Epithelial cell of esophagus (primary cell): ENCODE results near the gene CDC20.
A peak's percentile ranks its signal among the peaks of the same experiment; 100 is the strongest.

Experiments used
- DNase-seq: peaks from one replicate; pipeline ENCODE4 v3.0.0; 2010; ENCODE audit warnings: low read depth
- H3K4me3 ChIP-seq: 2 replicates; pipeline ENCODE4 v1.5.1; 2011; ENCODE audit warnings: mild to moderate bottlenecking, low read length, control low read depth
- TF ChIP-seq, protein P1 (sequence below): IDR thresholded peaks from 2 replicates; pipeline ENCODE4 v1.5.1; 2011; ENCODE audit warnings: low read depth, mild to moderate bottlenecking, low read length, control low read depth, inconsistent platforms; ENCODE audit not compliant: insufficient read depth; ENCODE audit errors: missing control alignments

CDC20 gene

DNA sequence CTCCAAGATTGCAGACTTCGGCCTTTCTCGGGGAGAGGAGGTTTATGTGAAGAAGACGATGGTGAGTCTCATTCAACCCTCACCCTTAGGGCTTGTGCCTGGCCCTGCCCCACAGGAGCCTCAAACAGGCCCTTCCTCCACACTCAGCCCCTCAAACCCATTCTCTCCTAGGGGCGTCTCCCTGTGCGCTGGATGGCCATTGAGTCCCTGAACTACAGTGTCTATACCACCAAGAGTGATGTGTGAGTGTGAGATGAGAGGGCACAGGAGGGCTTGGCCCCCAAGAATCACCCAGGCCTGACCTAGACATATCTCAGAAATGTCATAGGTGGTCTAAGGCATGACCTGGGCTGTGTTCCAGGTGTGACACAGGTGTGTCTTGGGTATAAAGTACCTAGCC is 39.5 kb upstream of the CDC20 start:
- TF ChIP-seq, protein P1, sequence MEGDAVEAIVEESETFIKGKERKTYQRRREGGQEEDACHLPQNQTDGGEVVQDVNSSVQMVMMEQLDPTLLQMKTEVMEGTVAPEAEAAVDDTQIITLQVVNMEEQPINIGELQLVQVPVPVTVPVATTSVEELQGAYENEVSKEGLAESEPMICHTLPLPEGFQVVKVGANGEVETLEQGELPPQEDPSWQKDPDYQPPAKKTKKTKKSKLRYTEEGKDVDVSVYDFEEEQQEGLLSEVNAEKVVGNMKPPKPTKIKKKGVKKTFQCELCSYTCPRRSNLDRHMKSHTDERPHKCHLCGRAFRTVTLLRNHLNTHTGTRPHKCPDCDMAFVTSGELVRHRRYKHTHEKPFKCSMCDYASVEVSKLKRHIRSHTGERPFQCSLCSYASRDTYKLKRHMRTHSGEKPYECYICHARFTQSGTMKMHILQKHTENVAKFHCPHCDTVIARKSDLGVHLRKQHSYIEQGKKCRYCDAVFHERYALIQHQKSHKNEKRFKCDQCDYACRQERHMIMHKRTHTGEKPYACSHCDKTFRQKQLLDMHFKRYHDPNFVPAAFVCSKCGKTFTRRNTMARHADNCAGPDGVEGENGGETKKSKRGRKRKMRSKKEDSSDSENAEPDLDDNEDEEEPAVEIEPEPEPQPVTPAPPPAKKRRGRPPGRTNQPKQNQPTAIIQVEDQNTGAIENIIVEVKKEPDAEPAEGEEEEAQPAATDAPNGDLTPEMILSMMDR = no peak
- no peak overlapping the region for H3K4me3 ChIP-seq
- DNase-seq = no peak

DNA sequence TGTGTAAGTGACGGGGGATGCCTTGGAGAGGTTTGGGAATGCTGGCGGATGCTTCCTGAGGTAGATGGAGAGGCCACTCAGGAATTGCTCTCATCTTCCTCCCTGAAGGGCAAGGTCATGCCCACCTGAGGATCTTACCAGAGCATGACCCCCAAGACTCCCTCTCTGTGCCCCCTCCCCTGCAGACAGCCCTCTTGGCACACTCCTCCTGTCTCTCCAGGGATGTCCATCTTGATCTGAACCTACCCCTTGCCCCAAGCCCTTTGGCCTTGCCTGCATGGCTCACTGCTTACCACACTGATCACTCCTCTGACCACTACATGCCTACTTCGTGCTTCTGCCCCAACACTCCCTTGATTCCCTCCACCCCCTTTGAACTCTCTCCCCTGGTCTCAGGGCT is 39.0 kb upstream of the CDC20 start:
- TF ChIP-seq, protein P1 = no peak
- no peak for DNase-seq
- H3K4me3 ChIP-seq = no peak overlapping the region

DNA sequence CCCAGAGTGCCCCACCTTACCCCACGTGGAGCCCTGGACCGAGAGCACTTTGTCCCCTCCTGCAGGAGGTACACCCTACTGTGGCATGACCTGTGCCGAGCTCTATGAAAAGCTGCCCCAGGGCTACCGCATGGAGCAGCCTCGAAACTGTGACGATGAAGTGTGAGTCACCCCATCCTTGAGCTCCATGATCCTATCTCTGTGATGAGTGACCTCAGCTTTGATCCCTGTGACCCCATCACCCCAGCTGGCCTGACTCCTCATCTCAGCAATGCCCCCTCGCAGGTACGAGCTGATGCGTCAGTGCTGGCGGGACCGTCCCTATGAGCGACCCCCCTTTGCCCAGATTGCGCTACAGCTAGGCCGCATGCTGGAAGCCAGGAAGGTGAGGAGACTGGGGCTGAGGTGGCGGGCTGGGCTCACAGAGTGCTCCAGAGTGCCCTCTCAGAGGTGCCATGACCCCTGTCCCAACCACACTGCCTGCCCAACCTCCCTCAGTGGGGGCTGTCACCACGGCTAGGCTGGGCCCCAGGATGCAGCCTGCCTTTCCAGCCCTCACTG is 37.4 kb upstream of the CDC20 start:
- H3K4me3 ChIP-seq = no peak overlapping the region
- DNase-seq = no peak
- TF ChIP-seq, protein P1 = no peak

DNA sequence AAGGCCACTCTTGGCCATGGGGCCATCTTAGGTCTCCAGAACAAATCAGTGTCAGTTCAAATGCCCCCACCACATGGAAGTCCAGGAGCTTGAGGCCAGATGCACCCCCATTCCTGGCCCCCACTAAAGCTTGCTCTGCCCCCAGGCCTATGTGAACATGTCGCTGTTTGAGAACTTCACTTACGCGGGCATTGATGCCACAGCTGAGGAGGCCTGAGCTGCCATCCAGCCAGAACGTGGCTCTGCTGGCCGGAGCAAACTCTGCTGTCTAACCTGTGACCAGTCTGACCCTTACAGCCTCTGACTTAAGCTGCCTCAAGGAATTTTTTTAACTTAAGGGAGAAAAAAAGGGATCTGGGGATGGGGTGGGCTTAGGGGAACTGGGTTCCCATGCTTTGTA is 36.3 kb upstream of the CDC20 start:
- TF ChIP-seq, protein P1 = no peak
- no peak overlapping the region for H3K4me3 ChIP-seq
- DNase-seq = no peak

DNA sequence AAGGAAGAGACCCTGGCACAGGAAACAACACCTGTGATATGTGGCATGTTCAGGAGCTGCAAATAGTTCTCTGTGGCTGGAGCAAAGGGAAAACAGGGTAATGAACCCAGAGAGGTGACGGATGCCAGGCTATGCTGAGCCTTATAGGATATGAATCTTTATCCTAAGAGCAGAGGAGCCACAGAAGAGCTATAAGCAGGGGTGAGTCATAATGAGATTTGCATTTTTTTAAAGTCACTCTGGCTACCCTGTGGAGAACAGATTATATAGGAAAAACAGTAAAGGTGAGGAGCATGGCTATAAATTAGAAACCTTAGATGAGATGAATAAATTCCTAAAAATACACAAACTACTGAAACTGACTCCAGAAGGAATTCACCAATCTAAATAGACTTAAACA is 34.0 kb upstream of the CDC20 start:
- H3K4me3 ChIP-seq = no peak overlapping the region
- TF ChIP-seq, protein P1 = no peak
- DNase-seq = no peak

DNA sequence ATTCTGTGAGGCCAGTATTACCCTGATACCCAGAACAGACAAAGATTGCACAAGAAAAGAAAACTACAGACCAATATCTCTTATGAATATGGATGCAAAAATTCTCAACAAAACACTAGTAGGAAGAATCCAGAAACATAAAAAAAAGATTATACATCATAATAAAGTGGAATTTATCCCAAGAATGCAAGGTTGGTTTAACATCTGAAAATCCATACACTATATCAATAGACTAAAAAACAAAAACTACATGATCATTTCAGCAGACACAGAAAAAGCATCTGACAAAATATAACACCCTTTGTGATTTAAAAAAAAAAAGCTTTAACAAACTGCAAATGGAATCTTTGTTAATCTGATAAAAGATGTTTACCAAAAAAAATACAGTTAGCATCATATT is 33.4 kb upstream of the CDC20 start:
- TF ChIP-seq, protein P1 = no peak
- DNase-seq = no peak
- no peak overlapping the region for H3K4me3 ChIP-seq

DNA sequence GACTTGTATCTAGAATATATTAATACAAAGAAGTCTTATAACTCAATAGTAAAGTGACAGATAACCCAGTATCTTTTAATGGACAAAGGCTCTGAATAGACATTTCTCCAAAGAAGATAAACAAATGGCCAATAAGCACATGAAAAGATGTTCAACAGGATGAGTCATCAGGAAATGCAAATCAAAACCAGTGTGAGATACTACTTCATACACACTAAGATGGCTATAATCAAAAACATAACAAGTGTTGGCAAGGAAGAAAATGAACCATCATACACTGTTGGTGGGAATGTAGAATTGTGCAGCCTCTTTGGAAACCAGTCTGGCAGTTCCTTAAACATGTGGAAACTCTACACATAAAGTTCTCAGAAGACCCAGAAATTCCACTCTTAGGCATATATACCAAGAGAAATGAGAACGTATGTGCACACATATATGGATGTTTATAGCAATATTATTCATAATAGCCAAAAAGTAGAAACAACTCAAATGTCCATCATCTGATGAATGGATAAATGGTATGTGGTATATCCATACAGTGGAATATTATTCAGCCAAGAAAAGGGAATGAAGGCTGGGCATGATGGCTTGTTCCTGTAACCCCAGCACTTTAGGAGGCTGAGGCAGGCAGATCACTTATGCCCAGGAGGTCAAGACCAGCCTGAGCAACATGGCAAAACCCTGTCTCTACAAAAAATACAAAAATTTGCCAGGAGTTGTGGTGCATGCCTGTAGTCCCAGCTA is 31.1 kb upstream of the CDC20 start:
- no peak overlapping the region for H3K4me3 ChIP-seq
- peak; percentile 17 for DNase-seq
- TF ChIP-seq, protein P1 = no peak
